ENCODE measurements around the gene METTL23.

METTL23 gene

GRCh38 chr17:76772842-76773525 lies 46.3 kb downstream of the METTL23 start:
- DNase-seq (ENCODE audit: low spot score) = peak; percentile 19

- DNase-seq (ENCODE audit: low spot score) = no peak
These were observed 48.5 kb downstream of the METTL23 start for GRCh38 chr17:76775021-76775600.

- no peak for DNase-seq (ENCODE audit: low spot score)
These were observed 54.7 kb downstream of the METTL23 start for GRCh38 chr17:76781056-76781982.

GRCh38 chr17:76783146-76783545 lies 56.5 kb downstream of the METTL23 start:
- DNase-seq (ENCODE audit: low spot score) = no peak
